ES-I3 (cell line): Measurements from ENCODE around the gene RPGRIP1L.

Experiments
- H3K36me3 ChIP-seq: 2 replicates; pipeline ENCODE4 v1.6.1; 2013; ENCODE audit warnings: mild to moderate bottlenecking, low read length, control low read depth, moderate library complexity; ENCODE audit not compliant: insufficient read depth
- H3K4me1 ChIP-seq: 2 replicates; pipeline ENCODE4 v1.6.1; 2013; ENCODE audit warnings: mild to moderate bottlenecking, control low read depth, low read length; ENCODE audit not compliant: insufficient read depth
- H3K9ac ChIP-seq: 2 replicates; pipeline ENCODE4 v1.6.1; 2013; ENCODE audit warnings: low read depth, mild to moderate bottlenecking, low read length, moderate library complexity
- H3K9me3 ChIP-seq: 2 replicates; pipeline ENCODE4 v1.6.1; 2013; ENCODE audit warnings: mild to moderate bottlenecking, low read length, moderate library complexity; ENCODE audit not compliant: control insufficient read depth, insufficient read depth

RPGRIP1L gene

DNA sequence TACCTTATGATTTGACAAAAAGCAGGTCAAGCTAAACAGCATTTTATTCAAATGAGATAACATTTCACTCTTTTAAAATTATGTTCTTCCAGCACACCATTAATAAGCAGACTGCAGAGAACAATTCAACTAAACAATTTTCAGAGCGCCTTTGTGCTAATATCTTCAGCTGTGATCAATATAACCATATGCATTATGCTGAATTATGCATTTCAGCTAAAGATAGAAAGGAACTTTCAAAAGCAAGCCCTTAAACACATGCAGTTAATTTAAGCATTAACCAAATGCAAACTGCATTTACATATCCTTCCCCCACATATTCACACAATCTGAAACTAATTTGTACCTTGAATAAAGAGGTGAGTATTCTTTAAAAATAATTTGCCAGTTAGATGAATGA, 41.6 kb downstream of the RPGRIP1L start:
- no peaks in the 10 kb centered on the region for H3K4me1 ChIP-seq
- no peaks in the 10 kb centered on the region for H3K36me3 ChIP-seq
- no peak overlapping the region for H3K9ac ChIP-seq
- H3K9me3 ChIP-seq, result no peaks in the 10 kb centered on the region

DNA sequence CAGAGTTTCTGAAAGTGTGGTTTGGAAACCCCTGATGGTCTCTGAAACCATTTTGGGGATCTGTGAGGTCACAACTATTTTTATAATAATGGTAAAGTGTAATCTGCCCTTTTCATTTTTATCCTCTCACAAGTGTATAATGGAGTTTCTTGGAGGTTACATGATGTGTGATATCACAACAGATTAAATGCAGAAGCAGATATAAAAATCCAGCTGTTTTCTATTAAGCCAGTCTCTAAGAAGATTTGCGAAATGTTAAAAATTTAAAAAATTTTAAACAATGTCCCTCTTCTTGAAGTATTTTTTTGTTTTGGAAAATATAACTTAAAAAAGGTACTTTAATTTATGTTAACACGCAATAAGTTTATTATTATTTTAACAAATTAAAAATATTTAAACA, 48.7 kb downstream of the RPGRIP1L start:
- no peaks in the 10 kb centered on the region for H3K4me1 ChIP-seq
- H3K36me3 ChIP-seq, result no peaks in the 10 kb centered on the region
- no peaks in the 10 kb centered on the region for H3K9me3 ChIP-seq
- H3K9ac ChIP-seq, result no peak overlapping the region

DNA sequence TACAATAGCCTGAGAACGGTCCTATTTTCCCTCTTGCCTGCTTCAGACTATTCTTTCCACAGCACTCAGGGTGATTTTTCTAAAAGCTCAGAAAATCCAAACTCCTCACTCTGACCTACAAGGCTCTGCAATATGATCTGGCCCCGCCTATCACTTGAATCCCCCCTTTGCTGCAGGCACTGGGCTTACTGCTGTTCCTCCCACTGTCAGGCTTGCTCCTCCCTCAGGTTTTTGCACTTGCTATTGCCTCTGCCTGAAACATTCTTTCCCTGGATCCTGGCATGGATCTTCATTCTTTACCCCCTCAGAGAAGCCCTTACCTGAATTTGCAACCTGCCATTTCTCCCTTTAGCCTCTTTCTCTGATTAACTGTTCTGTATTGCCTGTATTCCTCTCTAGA, 52.3 kb downstream of the RPGRIP1L start:
- Histone ChIP-seq H3K9ac (no peak overlapping the region), H3K9me3 (no peaks in the 10 kb centered on the region), H3K36me3 (no peaks in the 10 kb centered on the region), H3K4me1 (no peaks in the 10 kb centered on the region)

DNA sequence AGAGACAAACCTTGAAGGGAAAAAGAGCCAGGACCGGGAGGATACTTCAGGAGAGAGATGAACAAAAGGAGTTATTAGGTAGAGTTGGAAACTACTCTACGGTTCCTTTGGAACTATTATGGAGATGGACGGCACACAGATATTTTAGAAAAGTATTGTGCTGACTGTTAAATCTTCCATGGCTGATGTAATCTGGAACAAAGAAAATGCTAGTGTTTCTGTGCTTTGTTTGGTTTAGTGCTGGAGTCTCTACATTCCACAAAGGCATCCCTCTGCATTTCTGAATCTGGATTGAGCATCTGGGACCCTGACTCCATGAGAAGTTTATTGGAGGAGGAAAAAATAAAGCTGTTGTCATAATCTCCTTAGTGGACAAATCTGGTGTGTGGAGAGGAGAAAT, 57.2 kb downstream of the RPGRIP1L start:
- H3K36me3 ChIP-seq, result no peaks in the 10 kb centered on the region; the same call in 1 of the 2 replicates
- H3K4me1 ChIP-seq, result no peaks in the 10 kb centered on the region
- H3K9ac ChIP-seq, result no peak overlapping the region
- no peaks in the 10 kb centered on the region for H3K9me3 ChIP-seq

DNA sequence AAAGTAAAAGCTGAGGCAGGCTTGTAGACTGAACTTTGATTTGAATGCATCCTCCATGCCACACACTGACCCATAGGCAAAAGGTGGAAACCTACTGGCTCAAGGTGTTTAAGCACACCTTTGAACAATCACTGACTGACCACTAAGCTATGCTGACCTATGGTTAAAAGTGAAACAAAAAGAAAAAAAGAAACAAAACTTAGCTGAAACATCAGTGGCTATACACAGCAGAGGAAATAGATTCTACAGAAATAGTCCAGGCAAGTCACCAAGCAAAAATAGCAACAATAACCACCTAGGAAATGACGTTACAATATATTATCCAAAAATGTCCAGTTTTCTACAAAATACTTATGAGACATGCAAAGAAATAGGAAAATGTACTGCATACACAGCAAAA, 60.2 kb downstream of the RPGRIP1L start:
- Histone ChIP-seq H3K36me3 (no peaks in the 10 kb centered on the region; the same call in 1 of the 2 replicates), H3K9ac (no peak overlapping the region)

DNA sequence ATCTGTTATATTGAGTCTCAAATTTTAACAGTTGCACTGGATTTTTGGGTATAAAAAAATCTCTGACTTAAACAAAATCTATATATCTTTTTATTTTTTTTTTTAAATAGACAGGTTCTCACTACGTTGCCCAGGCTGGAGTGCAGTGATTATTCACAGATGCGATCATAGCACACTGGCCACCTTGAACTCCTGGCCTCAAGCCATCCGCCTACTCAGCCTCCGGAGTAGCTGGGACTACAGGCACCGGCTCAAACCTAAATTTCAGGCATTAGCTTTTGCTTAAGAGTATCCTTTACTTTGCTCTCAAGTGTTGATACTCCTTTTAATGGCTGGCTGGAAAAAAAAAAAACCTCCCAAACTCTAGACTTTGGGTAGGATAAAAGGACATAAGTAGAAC, 61.6 kb downstream of the RPGRIP1L start:
- Histone ChIP-seq H3K36me3 (no peaks in the 10 kb centered on the region; the same call in 1 of the 2 replicates), H3K4me1 (no peaks in the 10 kb centered on the region), H3K9me3 (no peaks in the 10 kb centered on the region), H3K9ac (no peak overlapping the region)

More for the DNA sequence above, 60.2 kb downstream of the RPGRIP1L start:
- no peaks in the 10 kb centered on the region for H3K9me3 ChIP-seq
- H3K4me1 ChIP-seq, result no peaks in the 10 kb centered on the region

DNA sequence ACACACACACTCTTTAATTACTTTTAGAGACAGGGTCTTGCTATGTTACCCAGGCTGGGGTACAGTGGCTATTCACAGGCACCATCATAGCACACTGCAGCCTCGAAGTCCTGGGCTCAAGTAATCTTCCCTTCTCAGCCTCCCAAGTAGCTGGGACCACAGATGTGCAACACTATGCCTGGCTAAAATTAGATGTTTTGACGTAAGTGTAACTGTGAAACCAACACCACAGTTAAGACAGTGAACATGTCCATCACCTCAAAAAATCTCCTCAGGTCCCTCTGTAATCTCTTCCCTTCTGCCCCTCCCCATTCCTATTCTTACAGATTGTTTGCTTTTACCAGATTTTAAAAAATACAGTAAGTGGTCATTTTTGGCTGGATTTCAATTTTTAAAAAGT, 66.7 kb downstream of the RPGRIP1L start:
- no peaks in the 10 kb centered on the region for H3K36me3 ChIP-seq
- no peaks in the 10 kb centered on the region for H3K9me3 ChIP-seq
- no peak overlapping the region for H3K9ac ChIP-seq
- H3K4me1 ChIP-seq, result no peaks in the 10 kb centered on the region

DNA sequence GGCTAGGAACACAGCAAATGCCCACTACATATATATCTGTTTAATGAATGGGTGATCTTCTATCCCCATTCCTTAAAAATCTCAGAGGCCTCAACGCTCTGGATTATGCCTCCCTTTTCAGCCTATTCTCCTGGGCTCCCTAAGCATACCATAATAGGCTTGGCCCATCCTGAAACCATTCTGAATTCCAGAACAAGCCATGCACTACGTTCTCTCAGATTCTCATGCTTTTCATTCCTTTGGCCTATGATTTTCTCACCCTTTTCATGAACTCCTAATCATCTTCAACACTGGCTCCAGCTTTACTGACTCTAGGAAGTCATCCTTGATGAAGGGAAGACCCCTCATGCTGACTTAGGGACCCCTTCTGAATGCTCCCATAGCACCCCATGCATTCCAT, 71.1 kb downstream of the RPGRIP1L start:
- H3K9ac ChIP-seq, result no peak overlapping the region
- no peaks in the 10 kb centered on the region for H3K36me3 ChIP-seq
- no peaks in the 10 kb centered on the region for H3K9me3 ChIP-seq
- no peaks in the 10 kb centered on the region for H3K4me1 ChIP-seq

DNA sequence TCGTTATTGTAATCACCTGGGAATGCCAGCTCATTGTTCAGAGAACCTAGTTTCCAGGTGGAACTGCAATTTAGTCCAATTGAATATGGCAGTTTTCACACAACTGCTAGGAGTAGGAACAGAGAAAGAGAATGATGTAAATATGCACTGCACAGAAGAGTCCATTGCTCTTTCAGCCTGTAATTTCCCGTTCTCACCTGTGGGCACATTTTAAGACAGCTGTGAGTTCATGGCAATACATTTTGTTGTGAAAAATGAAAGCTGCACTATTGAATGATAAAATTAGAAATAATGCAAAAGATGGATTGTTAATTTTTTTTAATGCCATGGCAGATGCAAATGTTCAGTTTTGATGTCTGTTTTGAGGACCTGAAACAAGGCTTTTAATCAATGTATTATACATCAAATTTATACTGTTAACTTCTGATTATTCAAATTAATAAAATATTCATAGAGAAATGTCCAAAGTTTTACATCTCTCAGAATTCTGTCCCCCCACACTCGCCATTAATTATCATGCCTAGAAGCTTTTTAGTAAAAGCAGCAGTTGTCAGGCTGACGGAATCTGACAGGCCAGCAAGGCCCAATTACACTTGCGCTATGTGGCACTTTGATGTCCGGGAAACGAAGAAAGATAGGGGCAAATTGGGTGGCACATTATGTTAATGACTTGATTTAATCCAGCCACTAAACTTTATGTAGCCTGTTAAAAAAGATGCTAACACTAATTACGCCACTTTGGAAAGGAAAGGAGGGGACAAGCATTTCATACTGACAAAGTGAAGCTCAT, 72.2 kb downstream of the RPGRIP1L start:
- Histone ChIP-seq H3K9ac (no peak overlapping the region), H3K9me3 (no peaks in the 10 kb centered on the region), H3K4me1 (no peaks in the 10 kb centered on the region), H3K36me3 (no peaks in the 10 kb centered on the region)

DNA sequence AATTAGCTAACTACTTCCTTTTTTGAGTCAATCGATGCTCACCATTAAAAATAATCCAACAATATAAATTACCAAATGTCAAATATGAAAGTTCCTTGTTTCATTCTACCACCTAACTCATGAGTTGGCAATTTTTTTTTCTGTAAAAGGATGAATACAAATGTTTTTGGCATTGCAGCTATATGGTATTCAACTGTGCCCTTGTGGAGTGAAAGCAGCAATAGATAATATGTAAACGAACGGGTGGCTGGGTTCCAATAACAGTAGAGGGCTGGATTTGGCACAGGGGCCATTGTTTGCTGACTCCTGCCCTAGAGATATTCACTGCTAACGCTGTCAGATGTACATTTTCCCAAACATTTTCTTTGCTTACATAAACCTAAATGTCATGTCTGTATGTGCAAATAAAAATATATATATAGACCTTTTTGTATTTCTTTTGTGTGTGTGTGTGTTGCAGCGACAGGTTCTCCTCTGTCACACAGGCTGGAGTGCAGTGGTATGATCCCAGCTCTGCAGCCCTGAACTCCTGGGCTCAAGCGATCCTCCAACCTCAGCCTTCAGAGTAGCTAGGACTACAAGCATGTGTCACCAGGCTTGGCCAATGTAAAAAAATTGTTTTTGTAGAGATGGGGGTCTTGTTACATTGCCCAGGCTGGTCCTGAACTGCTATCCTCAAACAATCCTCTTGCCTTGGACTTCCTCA, 73.9 kb downstream of the RPGRIP1L start:
- Histone ChIP-seq H3K4me1 (no peaks in the 10 kb centered on the region), H3K9me3 (no peaks in the 10 kb centered on the region), H3K9ac (no peak overlapping the region), H3K36me3 (no peaks in the 10 kb centered on the region)

DNA sequence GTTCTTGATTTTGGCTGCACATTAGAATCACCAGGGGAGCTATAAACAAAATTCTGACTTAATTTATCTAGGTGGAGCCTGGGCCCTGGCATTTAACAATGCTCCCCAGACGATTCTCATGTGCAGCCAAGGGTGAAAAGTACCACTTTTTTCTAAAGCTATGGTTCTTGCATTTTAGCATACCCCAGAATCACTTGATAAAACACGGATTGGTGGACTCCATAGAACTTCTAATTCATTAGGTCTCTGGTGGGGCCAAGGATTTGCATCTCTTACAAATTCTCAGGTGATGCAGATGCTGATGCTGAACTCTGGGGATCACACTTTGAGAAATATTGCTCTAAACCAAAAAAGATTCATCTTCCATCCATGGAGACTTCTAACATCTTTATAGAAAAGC, 74.5 kb downstream of the RPGRIP1L start:
- no peaks in the 10 kb centered on the region for H3K36me3 ChIP-seq
- no peaks in the 10 kb centered on the region for H3K9me3 ChIP-seq
- H3K4me1 ChIP-seq, result no peaks in the 10 kb centered on the region
- no peak overlapping the region for H3K9ac ChIP-seq

DNA sequence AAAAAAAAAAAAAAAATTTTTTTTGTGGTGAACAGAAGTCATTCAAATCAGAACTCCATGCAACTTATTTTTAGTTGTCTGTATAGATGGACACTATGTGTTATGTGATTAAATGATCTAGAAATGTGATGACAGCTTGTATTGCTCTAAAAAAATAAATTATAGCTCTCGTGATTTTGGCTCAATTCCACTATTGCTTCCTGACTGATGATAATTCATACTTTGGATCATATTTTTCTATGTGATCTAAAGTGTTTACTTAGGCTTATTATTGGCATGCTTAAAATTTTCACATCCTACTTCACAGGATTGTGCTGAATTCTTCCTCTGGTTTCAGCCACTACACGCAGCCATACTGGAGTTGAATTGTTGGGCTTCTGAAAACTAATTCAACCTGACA, 76.8 kb downstream of the RPGRIP1L start:
- Histone ChIP-seq H3K4me1 (no peaks in the 10 kb centered on the region), H3K9me3 (no peaks in the 10 kb centered on the region), H3K9ac (no peak overlapping the region), H3K36me3 (no peaks in the 10 kb centered on the region)

DNA sequence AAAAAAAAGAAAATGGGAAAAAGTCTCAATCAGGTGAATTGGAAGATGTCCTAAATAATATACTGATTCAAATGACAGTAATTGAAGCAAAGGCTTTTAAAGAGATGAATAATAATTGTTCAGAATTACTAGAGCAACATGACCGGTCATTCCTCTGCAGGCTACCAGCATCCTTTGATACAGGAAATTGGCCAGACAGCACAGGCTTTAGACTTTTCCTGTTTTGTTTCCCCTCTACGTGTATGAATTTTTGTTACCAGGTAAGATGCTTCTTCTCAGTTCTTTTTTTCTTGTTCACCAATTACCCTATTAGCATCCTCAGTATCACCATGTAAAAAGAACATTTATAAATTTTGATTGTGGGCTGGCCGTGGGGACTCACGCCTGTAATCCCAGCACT, 77.5 kb downstream of the RPGRIP1L start:
- no peaks in the 10 kb centered on the region for H3K36me3 ChIP-seq
- H3K9me3 ChIP-seq, result no peaks in the 10 kb centered on the region
- no peaks in the 10 kb centered on the region for H3K4me1 ChIP-seq
- H3K9ac ChIP-seq, result no peak overlapping the region

DNA sequence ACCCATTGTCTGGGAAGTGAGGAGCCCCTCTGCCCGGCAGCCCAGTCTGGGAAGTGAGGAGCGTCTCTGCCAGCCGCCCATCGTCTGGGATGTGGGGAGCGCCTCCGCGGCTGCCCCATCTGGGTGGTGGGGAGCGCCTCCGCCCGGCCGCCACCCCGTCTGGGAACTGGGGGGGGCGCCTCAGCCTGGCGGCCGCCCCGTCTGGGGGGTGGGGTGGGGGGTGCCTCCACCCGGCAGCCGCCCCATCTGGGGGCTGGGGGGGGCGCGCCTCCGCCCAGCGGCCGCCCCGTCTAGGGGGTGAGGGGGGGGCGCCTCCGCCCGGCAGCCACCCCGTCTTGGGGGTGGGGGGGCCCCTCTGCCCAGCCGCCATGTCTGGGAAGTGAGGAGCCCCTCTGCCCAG, 78.4 kb downstream of the RPGRIP1L start:
- Histone ChIP-seq H3K9ac (no peak overlapping the region), H3K4me1 (no peaks in the 10 kb centered on the region), H3K9me3 (no peaks in the 10 kb centered on the region), H3K36me3 (no peaks in the 10 kb centered on the region)

DNA sequence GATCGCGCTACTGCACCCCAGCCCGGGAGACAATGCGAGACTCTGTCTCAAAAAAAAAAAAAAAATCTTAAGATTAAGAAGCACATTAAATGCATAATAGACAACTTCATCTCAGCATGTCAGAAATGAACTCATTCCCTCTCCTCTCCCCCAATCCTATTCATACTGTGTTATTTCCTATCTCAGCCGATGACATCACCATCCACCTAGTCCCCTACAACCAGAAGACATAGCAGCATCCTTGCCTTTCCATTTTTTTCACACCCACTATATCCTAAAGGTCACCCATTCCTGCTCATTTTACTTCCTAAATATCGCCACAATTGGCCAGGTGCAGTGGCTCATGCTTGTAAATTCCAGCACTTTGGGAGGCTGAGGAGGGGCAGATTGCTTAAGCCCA, 81.3 kb downstream of the RPGRIP1L start:
- H3K9me3 ChIP-seq, result no peaks in the 10 kb centered on the region
- no peaks in the 10 kb centered on the region for H3K36me3 ChIP-seq
- no peak overlapping the region for H3K9ac ChIP-seq
- H3K4me1 ChIP-seq, result no peaks in the 10 kb centered on the region
